ENCODE results near the gene IGSF11.

Gene IGSF11

GRCh38 chr3:118951089-118951488 is 83.6 kb downstream of the IGSF11 start:
- DNase-seq, result no peak
- no peak overlapping the region for H3K4me3 ChIP-seq (ENCODE audit: low read depth, low read length)
- TF ChIP-seq CTCF (IDR thresholded peaks at IDR 0.05; ENCODE audit: low read depth, low read length, missing control alignments), result no peak
- in situ Hi-C loops (cut with HindIII; ENCODE audit: low pct_ligation_motif_present, low sequenced_read_pairs), result no loop called here
- no peak overlapping the region for H3K27ac ChIP-seq
- H3K27me3 ChIP-seq (replicated peaks), result no peaks in the 10 kb centered on the region
- H3K36me3 ChIP-seq (replicated peaks), result no peaks in the 10 kb centered on the region

- H3K36me3 ChIP-seq (replicated peaks), result no peaks in the 10 kb centered on the region
- no peak overlapping the region for H3K27ac ChIP-seq
- in situ Hi-C loops (cut with HindIII; ENCODE audit: low pct_ligation_motif_present, low sequenced_read_pairs), result no loop called here
- DNase-seq, result no peak
- TF ChIP-seq CTCF (IDR thresholded peaks at IDR 0.05; ENCODE audit: low read depth, low read length, missing control alignments), result no peak
- no peak overlapping the region for H3K4me3 ChIP-seq (ENCODE audit: low read depth, low read length)
- no peaks in the 10 kb centered on the region for H3K27me3 ChIP-seq (replicated peaks)
Measured at GRCh38 chr3:118949113-118949760, 85.4 kb downstream of the IGSF11 start.

GRCh38 chr3:118948146-118948545 is 86.5 kb downstream of the IGSF11 start:
- H3K36me3 ChIP-seq (replicated peaks), result no peaks in the 10 kb centered on the region
- in situ Hi-C loops (cut with HindIII; ENCODE audit: low pct_ligation_motif_present, low sequenced_read_pairs), result no loop called here
- no peak for DNase-seq
- TF ChIP-seq CTCF (IDR thresholded peaks at IDR 0.05; ENCODE audit: low read depth, low read length, missing control alignments), result no peak
- no peaks in the 10 kb centered on the region for H3K27me3 ChIP-seq (replicated peaks)
- no peak overlapping the region for H3K27ac ChIP-seq
- no peak overlapping the region for H3K4me3 ChIP-seq (ENCODE audit: low read depth, low read length)

DNA sequence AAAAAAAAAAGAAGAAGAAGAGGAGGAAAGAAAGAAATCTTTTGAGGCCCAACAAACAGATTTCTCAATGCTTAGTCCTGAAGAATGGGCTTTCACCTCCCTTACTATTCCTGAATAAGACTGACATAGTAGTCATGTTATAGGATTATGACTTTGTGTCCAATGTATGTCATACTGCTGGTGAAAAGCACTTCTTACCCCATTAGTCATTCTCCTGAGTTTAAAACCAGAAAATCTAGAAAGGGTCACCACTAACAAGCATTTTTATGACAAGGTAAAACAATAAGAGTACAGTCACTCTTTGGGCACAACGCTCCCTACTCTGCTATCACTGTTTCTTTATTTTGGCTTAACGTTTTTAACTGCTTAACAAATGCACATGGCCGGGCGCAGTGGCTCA is 88.2 kb downstream of the IGSF11 start:
- H3K36me3 ChIP-seq (replicated peaks), result no peaks in the 10 kb centered on the region
- no peak overlapping the region for H3K27ac ChIP-seq
- no peak for TF ChIP-seq CTCF (IDR thresholded peaks at IDR 0.05; ENCODE audit: low read depth, low read length, missing control alignments)
- H3K27me3 ChIP-seq (replicated peaks), result no peaks in the 10 kb centered on the region
- no peak overlapping the region for H3K4me3 ChIP-seq (ENCODE audit: low read depth, low read length)
- in situ Hi-C loops (cut with HindIII; ENCODE audit: low pct_ligation_motif_present, low sequenced_read_pairs), result no loop called here
- no peak for DNase-seq

- TF ChIP-seq CTCF (IDR thresholded peaks at IDR 0.05; ENCODE audit: low read depth, low read length, missing control alignments), result no peak
- in situ Hi-C loops (cut with HindIII; ENCODE audit: low pct_ligation_motif_present, low sequenced_read_pairs), result no loop called here
- no peak overlapping the region for H3K27ac ChIP-seq
- H3K27me3 ChIP-seq (replicated peaks), result no peaks in the 10 kb centered on the region
- no peak for DNase-seq
- H3K36me3 ChIP-seq (replicated peaks), result no peaks in the 10 kb centered on the region
- H3K4me3 ChIP-seq (ENCODE audit: low read depth, low read length), result no peak overlapping the region
Measured at GRCh38 chr3:118945834-118946233, 88.8 kb downstream of the IGSF11 start.

DNA sequence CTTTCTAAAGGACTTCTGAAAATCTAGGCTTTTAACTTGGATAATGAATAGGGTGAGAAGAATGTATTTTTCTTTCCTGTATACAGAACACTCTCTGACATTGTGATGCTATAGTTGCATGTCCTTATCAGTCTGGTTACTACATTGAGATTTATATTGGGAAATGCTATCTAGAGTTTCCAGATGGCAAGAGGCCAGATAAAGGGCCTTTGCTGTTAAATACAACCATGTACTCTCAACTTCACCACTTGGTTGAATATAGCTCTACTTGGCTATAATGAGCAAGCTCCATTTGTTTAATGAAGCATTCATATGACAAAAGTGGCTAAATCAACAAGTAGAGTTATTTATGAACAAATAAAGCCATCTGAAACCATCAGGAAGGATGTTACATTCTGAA is 91.0 kb downstream of the IGSF11 start:
- no peak for TF ChIP-seq CTCF (IDR thresholded peaks at IDR 0.05; ENCODE audit: low read depth, low read length, missing control alignments)
- Histone ChIP-seq H3K36me3 (replicated peaks) (no peaks in the 10 kb centered on the region), H3K27me3 (replicated peaks) (no peaks in the 10 kb centered on the region), H3K4me3 (ENCODE audit: low read depth, low read length) (no peak overlapping the region), H3K27ac (no peak overlapping the region)
- DNase-seq, result no peak
- in situ Hi-C loops (cut with HindIII; ENCODE audit: low pct_ligation_motif_present, low sequenced_read_pairs), result no loop called here

All from brain microvascular endothelial cell (primary cell).